ENCODE data around the gene SFRP5. TPM values are rescaled to one million over a fixed set of nuclear protein-coding genes. Genes with fewer than 3 reads are reported as not detected.

Gene SFRP5
- total and polyA plus RNA-seq, 10 of the 15 experiments (the other 5 are each of a cell fraction or from before 2014, with no cell fraction given) = not detected

- TF ChIP-seq JUND (IDR thresholded peaks at IDR 0.05; ENCODE audit: low read depth, low read length) = no peak
- TF ChIP-seq RB1 (IDR thresholded peaks at IDR 0.05; ENCODE audit: borderline replicate concordance) = no peak
- no peak for TF ChIP-seq NFXL1 (IDR thresholded peaks at IDR 0.05; ENCODE audit: borderline replicate concordance)
- TF ChIP-seq TCF12 (IDR thresholded peaks at IDR 0.05; ENCODE audit: low read depth, low read length) = no peak
- TF ChIP-seq JUNB (IDR thresholded peaks at IDR 0.05) = no peak
- no peak for TF ChIP-seq RFX5 (IDR thresholded peaks at IDR 0.05; ENCODE audit: low read depth, low read length)
- TF ChIP-seq SUZ12 (IDR thresholded peaks at IDR 0.05; ENCODE audit: unreplicated experiment) = no peak
These were observed 10.8 kb upstream of the SFRP5 start (continued) for GRCh38 chr10:97782455-97783228.

DNA sequence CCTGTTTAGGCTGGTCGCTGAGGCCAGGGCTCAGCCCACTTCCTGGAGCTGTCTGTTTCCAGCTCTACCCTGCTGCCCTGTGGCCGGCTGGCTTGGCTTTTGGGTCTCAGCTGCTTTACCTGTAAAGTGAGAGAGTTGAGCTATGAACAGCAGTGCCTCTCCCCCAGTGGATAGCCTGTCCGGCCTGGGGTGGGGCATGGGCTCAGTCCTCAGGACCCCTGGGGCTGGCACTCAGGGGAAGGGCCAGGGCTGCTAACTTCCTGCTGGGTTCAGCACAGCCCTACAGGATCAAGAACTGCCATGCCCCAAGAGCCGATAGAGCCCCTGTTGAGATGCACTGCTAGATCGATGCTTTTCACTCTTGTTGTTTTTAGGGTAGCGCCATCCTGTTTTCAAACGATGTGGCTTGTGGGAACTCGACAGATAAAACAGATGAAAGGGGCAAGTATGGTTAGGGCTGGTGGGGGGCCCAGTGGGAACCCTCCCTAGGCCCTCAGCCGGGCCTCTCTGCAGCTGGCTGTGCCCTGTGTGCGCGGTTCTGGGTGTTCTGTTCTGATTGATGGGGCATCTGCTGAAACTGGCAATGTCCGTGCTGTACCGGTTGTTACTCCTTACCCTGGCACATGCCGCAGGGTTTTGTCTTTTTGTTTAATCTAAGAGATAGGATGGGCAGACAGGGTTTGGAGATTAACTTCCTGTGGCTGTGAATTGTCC is 10.0 kb upstream of the SFRP5 start:
- no peak overlapping the region for H3K4me2 ChIP-seq (ENCODE audit: control insufficient read depth, insufficient read depth)
- RAD21 ChIA-PET (ENCODE audit: unreplicated experiment) = interaction anchor here (0.6 kb wide), 1 partner anchor 1337 kb away, joined by 3 read pairs; no protein-coding TSS in a partner anchor
- no TSS peak for BruUV-seq (replicated peaks)
- TF ChIP-seq HDAC2 (IDR thresholded peaks at IDR 0.05) = no peak
- intact Hi-C loops (cut with micrococcal nuclease; ENCODE audit: unreplicated experiment) = no loop called here
- no peaks in the 10 kb centered on the region for H3K79me2 ChIP-seq (ENCODE audit: control insufficient read depth, insufficient read depth, low read length)
- no peak overlapping the region for H2AFZ ChIP-seq (ENCODE audit: control insufficient read depth, low read depth, low read length)
- POLR2A ChIA-PET = no interaction called here
- in situ Hi-C loops (cut with MboI) = no loop called here
- H3K9me3 ChIP-seq (replicated peaks; ENCODE audit: control insufficient read depth, insufficient read depth, low read length) = no peaks in the 10 kb centered on the region
- H3K4me1 ChIP-seq (ENCODE audit: control insufficient read depth, insufficient read depth, low read length) = no peaks in the 10 kb centered on the region
- H4K20me1 ChIP-seq (ENCODE audit: control insufficient read depth, insufficient read depth) = no peaks in the 10 kb centered on the region
- SMC1A ChIA-PET (ENCODE audit: uncharacterized antibody, unreplicated experiment) = no interaction called here
- FAIRE-seq = no peak
- no peak overlapping the region for H3K4me3 ChIP-seq
- no peak for DNase-seq (ENCODE audit: low read depth, low spot score)
- CTCF ChIA-PET = interaction anchor here (1.0 kb wide), 1 partner anchor 264 kb away, joined by 3 read pairs; no protein-coding TSS in a partner anchor
- no peak overlapping the region for H3K27ac ChIP-seq (ENCODE audit: control insufficient read depth, insufficient read depth)
- no peaks in the 10 kb centered on the region for H3K27me3 ChIP-seq (replicated peaks in 1 of 2; ENCODE audit: control insufficient read depth in 2 of 2, insufficient read depth in 2 of 2, low read length in 1 of 2)
- peak; percentile 27; the same call in 2 of the 3 replicates for ATAC-seq
- no peak overlapping the region for H3K9ac ChIP-seq (ENCODE audit: control insufficient read depth, insufficient read depth, low read length)
- WGBS (ENCODE audit: insufficient coverage, insufficient replicate concordance, low lambda C conversion rate, missing lambda C conversion rate) = 45% methylated on average over 14 of the region's 14 CpGs
- H3K36me3 ChIP-seq (ENCODE audit: control insufficient read depth in 2 of 2, insufficient read depth in 2 of 2, low read length in 1 of 2) = no peaks in the 10 kb centered on the region
